Thyroid gland (tissue), 4 donors: ENCODE results near the gene OMG. TPM values are rescaled to one million over a fixed set of nuclear protein-coding genes. Genes with fewer than 3 reads are reported as not detected.
"Not testable (repeated sequence)": the region's sequence is repeated elsewhere in the genome, so short reads cannot be mapped to it uniquely, and the experiment has no call there.

ENCODE experiments used
- DNase-seq, 2 donors: peaks; one replicate each; pipeline ENCODE4 v3.0.0-alpha.2; 2019
- H3K27ac ChIP-seq, 3 donors: fragments of 200-600 bp; sonication (generic); 1 replicate in 2 of 3; 2 replicates in 1 of 3; pipeline ENCODE4 v1.5.1; 2016 to 2019; ENCODE audit warnings: mild to moderate bottlenecking in 1 of 3, moderate library complexity in 1 of 3
- H3K27me3 ChIP-seq: fragments of 200-600 bp; sonication (generic); one replicate; pipeline ENCODE4 v1.5.1; 2019
- H3K36me3 ChIP-seq, 2 donors: fragments of 200-600 bp; sonication (generic); one replicate each; pipeline ENCODE4 v1.5.1; 2016 to 2019
- H3K4me1 ChIP-seq, 2 donors: fragments of 200-600 bp; sonication (generic); one replicate each; pipeline ENCODE4 v1.5.1; 2017 to 2019
- H3K4me3 ChIP-seq, 3 donors: fragments of 200-600 bp; sonication (generic); replicated peaks in 1 of 3; 1 replicate in 2 of 3; 2 replicates in 1 of 3; pipeline ENCODE4 v1.5.1; 2016; ENCODE audit warnings: mild to moderate bottlenecking in 1 of 3
- H3K9me3 ChIP-seq: fragments of 200-600 bp; sonication (generic); one replicate; pipeline ENCODE4 v1.5.1; 2017
- POLR2A ChIP-seq, 2 donors: fragments of 450-650 bp; IDR thresholded peaks; one replicate each; pipeline ENCODE4 v1.6.1; 2017; ENCODE audit warnings: antibody characterized with exemption in 2 of 2, mild to moderate bottlenecking in 2 of 2, moderate library complexity in 1 of 2
- WGBS, 2 donors: methylation state at CpG; one replicate each; pipeline ENCODE4 v1.1.5; 2017; 5-methylcytosine and 5-hydroxymethylcytosine counted together
- intact Hi-C: fragments of 100-400 bp; cut with DNase I; formaldehyde crosslinking; loops from one replicate; pipeline ENCODE4 v1.15.1; 2023
- total RNA-seq, 4 donors: library from RNA; depleted of rRNA; stranded (reverse); fragments of >200 nt; gene quantifications; one replicate each; pipeline ENCODE4 v1.2.3, GENCODE V29; 2016
- TF ChIP-seq, protein P1 (sequence below), 6 experiments: fragments of 200-600 bp in 3 of 6; fragments of 450-650 bp in 3 of 6; sonication (generic) in 3 of 6; IDR thresholded peaks; one replicate each; pipeline ENCODE4 v1.5.1; 2016 to 2019; ENCODE audit warnings: antibody characterized with exemption in 6 of 6, mild to moderate bottlenecking in 2 of 6, inconsistent platforms in 1 of 6, moderate library complexity in 1 of 6

OMG gene
- total RNA-seq, 4 donors from 2014 or later = 0.45 to 2.1 TPM; not detected in 2

DNA sequence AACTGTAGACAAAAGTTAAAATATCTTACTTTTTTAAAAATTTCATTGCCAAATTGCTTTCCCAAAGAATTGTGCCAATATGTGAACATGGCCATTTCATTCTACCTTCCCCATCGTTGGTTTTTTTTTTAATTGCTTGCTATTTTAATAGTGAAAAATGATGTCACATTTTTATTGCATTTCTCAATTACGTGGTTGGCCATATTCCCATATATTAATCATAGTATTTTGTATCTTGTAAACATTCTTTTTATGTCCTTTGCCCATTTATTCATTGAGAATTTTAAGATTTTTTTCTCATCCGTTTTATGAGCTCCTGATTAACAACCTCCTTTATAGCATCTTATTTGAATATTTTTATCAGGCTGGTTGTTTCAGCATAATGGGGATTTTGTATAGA is 7.2 kb downstream of the OMG start:
- no peaks in the 10 kb centered on the region for H3K4me1 ChIP-seq
- no peaks in the 10 kb centered on the region for H3K36me3 ChIP-seq
- 82 to 90% methylated on average over 3 of the region's 3 CpGs for WGBS, 2 donors
- no peaks in the 10 kb centered on the region for H3K9me3 ChIP-seq
- no peak for DNase-seq
- no peak overlapping the region for H3K27ac ChIP-seq
- no peaks in the 10 kb centered on the region for H3K27me3 ChIP-seq
- TF ChIP-seq POLR2A (IDR thresholded peaks at IDR 0.05) = no peak
- TF ChIP-seq, protein P1, sequence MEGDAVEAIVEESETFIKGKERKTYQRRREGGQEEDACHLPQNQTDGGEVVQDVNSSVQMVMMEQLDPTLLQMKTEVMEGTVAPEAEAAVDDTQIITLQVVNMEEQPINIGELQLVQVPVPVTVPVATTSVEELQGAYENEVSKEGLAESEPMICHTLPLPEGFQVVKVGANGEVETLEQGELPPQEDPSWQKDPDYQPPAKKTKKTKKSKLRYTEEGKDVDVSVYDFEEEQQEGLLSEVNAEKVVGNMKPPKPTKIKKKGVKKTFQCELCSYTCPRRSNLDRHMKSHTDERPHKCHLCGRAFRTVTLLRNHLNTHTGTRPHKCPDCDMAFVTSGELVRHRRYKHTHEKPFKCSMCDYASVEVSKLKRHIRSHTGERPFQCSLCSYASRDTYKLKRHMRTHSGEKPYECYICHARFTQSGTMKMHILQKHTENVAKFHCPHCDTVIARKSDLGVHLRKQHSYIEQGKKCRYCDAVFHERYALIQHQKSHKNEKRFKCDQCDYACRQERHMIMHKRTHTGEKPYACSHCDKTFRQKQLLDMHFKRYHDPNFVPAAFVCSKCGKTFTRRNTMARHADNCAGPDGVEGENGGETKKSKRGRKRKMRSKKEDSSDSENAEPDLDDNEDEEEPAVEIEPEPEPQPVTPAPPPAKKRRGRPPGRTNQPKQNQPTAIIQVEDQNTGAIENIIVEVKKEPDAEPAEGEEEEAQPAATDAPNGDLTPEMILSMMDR (IDR thresholded peaks at IDR 0.05) = no peak
- intact Hi-C loops = no loop called here
- no peak overlapping the region for H3K4me3 ChIP-seq

DNA sequence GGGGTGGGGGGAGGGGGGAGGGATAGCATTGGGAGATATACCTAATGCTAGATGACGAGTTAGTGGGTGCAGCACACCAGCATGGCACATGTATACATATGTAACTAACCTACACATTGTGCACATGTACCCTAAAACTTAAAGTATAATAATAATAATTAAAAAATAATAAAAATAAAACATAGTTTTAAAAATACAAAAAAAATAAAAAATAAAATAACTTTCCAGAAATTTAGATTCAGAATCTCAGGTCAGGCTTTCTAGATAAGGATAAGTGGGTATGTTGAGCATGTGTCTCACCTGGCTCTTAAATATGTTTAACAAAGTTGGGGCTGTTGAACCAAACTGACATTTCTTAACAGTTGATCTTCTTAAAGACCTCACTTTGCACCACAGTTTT is 9.1 kb downstream of the OMG start:
- not testable (repeated sequence) for DNase-seq, H3K27me3 ChIP-seq
- WGBS, 2 donors = 96% methylated on average over 1 of the region's 1 CpG

DNA sequence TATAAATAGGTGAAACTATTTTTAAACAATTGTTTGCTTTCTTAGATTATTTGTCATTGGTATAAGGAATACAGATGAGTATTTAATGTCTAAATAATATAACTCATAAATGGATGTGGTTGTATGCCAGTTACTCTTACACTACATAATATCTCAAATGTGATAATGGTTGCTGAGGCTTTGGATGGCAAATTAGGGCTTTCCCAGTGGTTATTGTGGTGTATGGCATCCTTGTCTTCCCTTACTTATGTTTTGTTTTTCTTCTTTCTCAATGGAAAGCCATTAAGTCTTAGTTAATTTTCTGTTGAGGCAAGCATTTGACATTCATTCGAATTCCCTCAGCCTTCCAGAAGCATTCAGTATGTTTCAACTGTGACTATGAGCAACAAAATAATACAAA is 10.5 kb downstream of the OMG start:
- H3K27me3 ChIP-seq = no peaks in the 10 kb centered on the region
- WGBS, 2 donors = 96 to 98% methylated on average over 1 of the region's 1 CpG
- H3K4me1 ChIP-seq = no peaks in the 10 kb centered on the region
- TF ChIP-seq POLR2A (IDR thresholded peaks at IDR 0.05) = no peak
- TF ChIP-seq, protein P1 (IDR thresholded peaks at IDR 0.05) = no peak
- H3K4me3 ChIP-seq = no peak overlapping the region
- H3K9me3 ChIP-seq = no peaks in the 10 kb centered on the region
- no peaks in the 10 kb centered on the region for H3K36me3 ChIP-seq
- DNase-seq = no peak
- H3K27ac ChIP-seq = no peak overlapping the region
- intact Hi-C loops = no loop called here

More for the DNA sequence above, 9.1 kb downstream of the OMG start:
- H3K36me3 ChIP-seq, H3K4me3 ChIP-seq, H3K4me1 ChIP-seq, H3K27ac ChIP-seq, H3K9me3 ChIP-seq, intact Hi-C loops: not testable (repeated sequence)

DNA sequence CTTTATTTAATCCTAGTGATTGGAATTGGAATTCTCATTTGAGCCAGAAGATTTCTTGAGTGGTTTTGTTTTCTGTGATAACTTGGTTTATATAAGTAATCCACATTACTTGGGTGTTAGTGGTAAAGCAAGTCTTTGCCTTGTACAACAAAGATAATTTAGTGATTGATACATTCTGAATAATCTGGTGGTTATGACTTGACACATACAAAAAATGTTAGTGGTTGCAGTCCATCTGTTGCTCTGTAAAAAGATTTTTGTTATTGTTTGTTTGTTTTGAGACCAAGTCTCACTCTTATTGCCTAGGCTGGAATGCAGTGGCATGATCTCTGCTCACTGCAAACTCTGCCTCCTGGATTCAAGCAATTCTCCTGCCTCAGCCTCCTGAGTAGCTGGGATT is 13.2 kb downstream of the OMG start:
- intact Hi-C loops = no loop called here
- no peak overlapping the region for H3K4me3 ChIP-seq
- no peak for TF ChIP-seq POLR2A (IDR thresholded peaks at IDR 0.05)
- TF ChIP-seq, protein P1 (IDR thresholded peaks at IDR 0.05) = no peak
- H3K4me1 ChIP-seq = no peaks in the 10 kb centered on the region
- H3K27ac ChIP-seq = no peak overlapping the region
- no peaks in the 10 kb centered on the region for H3K27me3 ChIP-seq
- no peaks in the 10 kb centered on the region for H3K9me3 ChIP-seq
- no peak for DNase-seq
- no peaks in the 10 kb centered on the region for H3K36me3 ChIP-seq

DNA sequence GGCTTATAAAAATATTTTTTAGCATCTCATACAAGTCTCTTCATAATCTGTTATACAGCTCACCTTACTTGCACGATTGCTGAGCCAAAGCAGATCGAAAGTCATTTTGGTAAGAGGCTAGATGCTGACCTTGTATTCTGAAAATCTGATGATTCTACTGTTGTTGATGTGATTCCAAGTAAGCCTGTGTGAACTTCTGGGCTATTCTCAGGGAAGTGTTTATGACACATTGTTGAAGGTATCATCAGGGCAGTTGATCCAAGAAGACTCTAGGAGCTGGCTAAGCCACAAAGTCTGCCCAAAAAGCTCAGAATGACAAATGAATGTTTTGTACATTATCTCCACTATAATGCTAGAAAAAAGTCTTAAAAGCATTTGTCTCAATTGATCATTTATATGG is 16.0 kb downstream of the OMG start:
- intact Hi-C loops = no loop called here
- Histone ChIP-seq H3K4me1 (no peaks in the 10 kb centered on the region), H3K27ac (no peak overlapping the region), H3K36me3 (no peaks in the 10 kb centered on the region), H3K9me3 (no peaks in the 10 kb centered on the region), H3K4me3 (no peak overlapping the region), H3K27me3 (no peaks in the 10 kb centered on the region)
- WGBS, 2 donors = 96 to 99% methylated on average over 2 of the region's 2 CpGs
- TF ChIP-seq, protein P1 (IDR thresholded peaks at IDR 0.05) = no peak
- TF ChIP-seq POLR2A (IDR thresholded peaks at IDR 0.05) = no peak
- DNase-seq = no peak

- Histone ChIP-seq H3K27me3 (no peaks in the 10 kb centered on the region), H3K36me3 (no peaks in the 10 kb centered on the region), H3K9me3 (no peaks in the 10 kb centered on the region), H3K27ac (no peak overlapping the region), H3K4me1 (peaks cover 5 to 6% of the 10 kb centered on the region in 2 donors), H3K4me3 (no peak overlapping the region)
- no peak for TF ChIP-seq POLR2A (IDR thresholded peaks at IDR 0.05)
- TF ChIP-seq, protein P1 (IDR thresholded peaks at IDR 0.05) = no peak
- no peak for DNase-seq
- 95 to 98% methylated on average over 2 of the region's 2 CpGs for WGBS, 2 donors
- intact Hi-C loops = no loop called here
Measured at GRCh38 chr17:31279401-31279800, 17.6 kb downstream of the OMG start.
